Naive thymus-derived CD8-positive, alpha-beta T cell (primary cell): ENCODE measurements around the gene CIROP. TPM values are rescaled to one million over a fixed set of nuclear protein-coding genes. Genes with fewer than 3 reads are reported as not detected.

ENCODE experiments used
- ATAC-seq, 2 donors: fragments of 150-1000 bp; cut with Tn5 transposase in 1 of 2; sonication (Bioruptor Pico), chemical (Tn5 transposase) in 1 of 2; 1 replicate in 1 of 2; 2 replicates in 1 of 2; pipeline ENCODE4 v1.10.0; 2021; ENCODE audit warnings: mild to moderate bottlenecking in 2 of 2, moderate library complexity in 2 of 2
- POLR2A ChIA-PET: fragments of 350-600 bp; sonication (Branson Sonifier 250); formaldehyde crosslinking; loops from one replicate; lab custom pipeline; 2021; ENCODE audit warnings: antibody characterized with exemption; lab: Charles Lee
- DNase-seq, 10 donors: peaks; one replicate each; pipeline versions ENCODE4 v3.0.0 to v3.0.0-alpha.2; 2020 to 2022
- H3K27ac Mint-ChIP-seq, 10 donors: one replicate each; pipeline ENCODE4 v1.8.0; 2020 to 2022; ENCODE audit warnings: mild to moderate bottlenecking in 10 of 10, mixed read lengths in 10 of 10, moderate library complexity in 4 of 10, inconsistent platforms in 1 of 10
- H3K27me3 Mint-ChIP-seq, 5 donors: one replicate each; pipeline ENCODE4 v1.8.0; 2021 to 2022; ENCODE audit warnings: mixed read lengths in 5 of 5
- H3K36me3 Mint-ChIP-seq, 3 donors: one replicate each; pipeline ENCODE4 v1.8.0; 2020 to 2022; ENCODE audit warnings: mixed read lengths in 3 of 3, mild to moderate bottlenecking in 2 of 3, inconsistent platforms in 1 of 3
- H3K4me1 Mint-ChIP-seq, 4 donors: one replicate each; pipeline ENCODE4 v1.8.0; 2021 to 2022; ENCODE audit warnings: mixed read lengths in 4 of 4
- H3K4me3 Mint-ChIP-seq, 10 donors: one replicate each; pipeline ENCODE4 v1.8.0; 2020 to 2022; ENCODE audit warnings: mild to moderate bottlenecking in 10 of 10, mixed read lengths in 10 of 10, moderate library complexity in 6 of 10, inconsistent platforms in 1 of 10
- H3K9me3 Mint-ChIP-seq, 9 donors: one replicate each; pipeline ENCODE4 v1.8.0; 2020 to 2022; ENCODE audit warnings: mixed read lengths in 9 of 9, mild to moderate bottlenecking in 3 of 9, inconsistent platforms in 1 of 9, moderate library complexity in 1 of 9
- polyA plus RNA-seq, 3 donors: library from polyadenylated mRNA; unstranded; fragments of 300-500 nt; fragmentation: Illumina TruSeq; gene quantifications; one replicate each; pipeline ENCODE4 v1.2.3, GENCODE V29; 2021
- total RNA-seq, 8 experiments: library from RNA in 2 of 8; stranded (reverse) in 2 of 8; gene quantifications; one replicate each; pipeline ENCODE4 v1.2.3 and lab custom pipeline; 2021 to 2026

CIROP gene
- total and polyA plus RNA-seq, 5 experiments from 2014 or later: not detected

- no peak for DNase-seq
- no peak for ATAC-seq
- peaks cover 0 to 1% (median 0%) of the 10 kb centered on the region in 4 donors for H3K4me1 Mint-ChIP-seq
- POLR2A ChIA-PET: no interaction called here
- H3K9me3 Mint-ChIP-seq: no peaks in the 10 kb centered on the region
- H3K36me3 Mint-ChIP-seq: peaks cover 0 to 7% (median 5%) of the 10 kb centered on the region in 3 donors
- no peak overlapping the region for H3K27ac Mint-ChIP-seq
- peaks cover 0 to 7% (median 3%) of the 10 kb centered on the region in 5 donors for H3K27me3 Mint-ChIP-seq
- no peak overlapping the region for H3K4me3 Mint-ChIP-seq
Measured at GRCh38 chr14:23142826-23143225, 38.0 kb upstream of the CIROP start.

- DNase-seq: no peak
- no peak for ATAC-seq
- POLR2A ChIA-PET: interaction anchor here (0.6 kb wide), 1 partner anchor 45 kb away, joined by 6 read pairs; no protein-coding TSS in a partner anchor
- Mint-ChIP-seq H3K27ac (peak overlapping the region in 1 of 10 donors; percentile 80), H3K4me3 (no peak overlapping the region), H3K9me3 (no peaks in the 10 kb centered on the region), H3K4me1 (no peaks in the 10 kb centered on the region), H3K36me3 (peaks cover 0 to 6% (median 5%) of the 10 kb centered on the region in 3 donors), H3K27me3 (peaks cover 0 to 7% (median under 1%) of the 10 kb centered on the region in 5 donors)
Measured at GRCh38 chr14:23141706-23142444, 37.1 kb upstream of the CIROP start.

- H3K36me3 Mint-ChIP-seq: peaks cover 0 to 6% (median 5%) of the 10 kb centered on the region in 3 donors
- ATAC-seq: no peak
- DNase-seq: no peak
- POLR2A ChIA-PET: no interaction called here
- no peaks in the 10 kb centered on the region for H3K9me3 Mint-ChIP-seq
- no peak overlapping the region for H3K27ac Mint-ChIP-seq
- no peaks in the 10 kb centered on the region for H3K4me1 Mint-ChIP-seq
- H3K27me3 Mint-ChIP-seq: peaks cover 0 to 3% (median 0%) of the 10 kb centered on the region in 5 donors
- no peak overlapping the region for H3K4me3 Mint-ChIP-seq
Measured at GRCh38 chr14:23140371-23140770, 35.6 kb upstream of the CIROP start.

GRCh38 chr14:23139874-23140273 is 35.1 kb upstream of the CIROP start:
- DNase-seq: no peak
- H3K36me3 Mint-ChIP-seq: peaks cover 0 to 6% (median 5%) of the 10 kb centered on the region in 3 donors
- H3K4me3 Mint-ChIP-seq: no peak overlapping the region
- ATAC-seq: no peak
- H3K4me1 Mint-ChIP-seq: no peaks in the 10 kb centered on the region
- POLR2A ChIA-PET: no interaction called here
- H3K27ac Mint-ChIP-seq: peak overlapping the region in 1 of 10 donors; percentile 39
- H3K9me3 Mint-ChIP-seq: no peaks in the 10 kb centered on the region
- peaks cover 0 to 3% (median 0%) of the 10 kb centered on the region in 5 donors for H3K27me3 Mint-ChIP-seq

- no peak overlapping the region for H3K4me3 Mint-ChIP-seq
- H3K27ac Mint-ChIP-seq: no peak overlapping the region
- POLR2A ChIA-PET: no interaction called here
- peaks cover 0 to 6% (median 5%) of the 10 kb centered on the region in 3 donors for H3K36me3 Mint-ChIP-seq
- ATAC-seq: no peak
- H3K4me1 Mint-ChIP-seq: no peaks in the 10 kb centered on the region
- no peaks in the 10 kb centered on the region for H3K9me3 Mint-ChIP-seq
- no peak for DNase-seq
- H3K27me3 Mint-ChIP-seq: peaks cover 0 to 1% (median 0%) of the 10 kb centered on the region in 5 donors
Measured at GRCh38 chr14:23137813-23138535, 33.2 kb upstream of the CIROP start.

- ATAC-seq (no peak), DNase-seq (no peak)
- Mint-ChIP-seq H3K27me3 (peaks cover 0 to 1% (median 0%) of the 10 kb centered on the region in 5 donors), H3K27ac (peak overlapping the region in 1 of 10 donors; percentile 39), H3K4me1 (no peaks in the 10 kb centered on the region), H3K36me3 (peaks cover 0 to 6% (median 3%) of the 10 kb centered on the region in 3 donors), H3K9me3 (no peaks in the 10 kb centered on the region), H3K4me3 (no peak overlapping the region)
- POLR2A ChIA-PET: no interaction called here
Measured at GRCh38 chr14:23137192-23137812, 32.5 kb upstream of the CIROP start.

GRCh38 chr14:23136566-23137133 is 31.9 kb upstream of the CIROP start:
- H3K27ac Mint-ChIP-seq: peak overlapping the region in 3 of 10 donors; percentile 22 to 70 (median 39)
- H3K36me3 Mint-ChIP-seq: peaks cover 0 to 6% (median 3%) of the 10 kb centered on the region in 3 donors
- no peak for DNase-seq
- peaks cover 0 to 1% (median 0%) of the 10 kb centered on the region in 5 donors for H3K27me3 Mint-ChIP-seq
- H3K4me3 Mint-ChIP-seq: no peak overlapping the region
- POLR2A ChIA-PET: no interaction called here
- no peak for ATAC-seq
- H3K4me1 Mint-ChIP-seq: no peaks in the 10 kb centered on the region
- no peaks in the 10 kb centered on the region for H3K9me3 Mint-ChIP-seq

- no peak for ATAC-seq
- H3K4me3 Mint-ChIP-seq: no peak overlapping the region
Measured at GRCh38 chr14:23132970-23133369, 28.2 kb upstream of the CIROP start.

GRCh38 chr14:23131482-23131881 is 26.7 kb upstream of the CIROP start:
- Mint-ChIP-seq H3K36me3 (peaks cover 0 to 13% (median 0%) of the 10 kb centered on the region in 3 donors), H3K27me3 (peaks cover 0 to 1% (median 0%) of the 10 kb centered on the region in 5 donors), H3K27ac (no peak overlapping the region), H3K4me1 (peaks cover 3 to 8% (median 6%) of the 10 kb centered on the region in 4 donors), H3K4me3 (no peak overlapping the region), H3K9me3 (no peaks in the 10 kb centered on the region)
- no peak for DNase-seq
- ATAC-seq: no peak
- POLR2A ChIA-PET: no interaction called here

More at GRCh38 chr14:23132970-23133369, 28.2 kb upstream of the CIROP start:
- H3K36me3 Mint-ChIP-seq: peaks cover 0 to 14% (median 0%) of the 10 kb centered on the region in 3 donors
- peak overlapping the region in 1 of 10 donors; percentile 55 for H3K27ac Mint-ChIP-seq
- H3K4me1 Mint-ChIP-seq: peaks cover 3 to 8% (median 5%) of the 10 kb centered on the region in 4 donors
- peaks cover 0 to 1% (median 0%) of the 10 kb centered on the region in 5 donors for H3K27me3 Mint-ChIP-seq
- POLR2A ChIA-PET: no interaction called here
- no peaks in the 10 kb centered on the region for H3K9me3 Mint-ChIP-seq
- no peak for DNase-seq

- DNase-seq: no peak
- Mint-ChIP-seq H3K4me3 (no peak overlapping the region), H3K36me3 (peaks cover 0 to 13% (median 0%) of the 10 kb centered on the region in 3 donors), H3K27me3 (no peaks in the 10 kb centered on the region), H3K4me1 (peaks cover 3 to 8% (median 7%) of the 10 kb centered on the region in 4 donors), H3K9me3 (no peaks in the 10 kb centered on the region), H3K27ac (peak overlapping the region in 3 of 10 donors; percentile 22 to 27 (median 27))
- POLR2A ChIA-PET: no interaction called here
- ATAC-seq: no peak
Measured at GRCh38 chr14:23130871-23131270, 26.1 kb upstream of the CIROP start.

GRCh38 chr14:23129759-23130316 is 25.0 kb upstream of the CIROP start:
- peak overlapping the region in 1 of 10 donors; percentile 45 for H3K27ac Mint-ChIP-seq
- POLR2A ChIA-PET: no interaction called here
- DNase-seq: no peak
- ATAC-seq: no peak
- H3K4me1 Mint-ChIP-seq: peaks cover 3 to 8% (median 7%) of the 10 kb centered on the region in 4 donors
- H3K4me3 Mint-ChIP-seq: no peak overlapping the region
- no peaks in the 10 kb centered on the region for H3K27me3 Mint-ChIP-seq
- H3K9me3 Mint-ChIP-seq: no peaks in the 10 kb centered on the region
- H3K36me3 Mint-ChIP-seq: peaks cover 0 to 13% (median 0%) of the 10 kb centered on the region in 3 donors
